HG02798 (cell line): ENCODE data around the gene ABRACL.
"Not testable (repeated sequence)": the region's sequence is repeated elsewhere in the genome, so short reads cannot be mapped to it uniquely, and the experiment has no call there.

Experiments used
- ATAC-seq: cut with Tn5 transposase; IDR thresholded peaks from one replicate; pipeline ENCODE4 v1.9.1; 2021; ENCODE audit warnings: mild to moderate bottlenecking; ENCODE audit not compliant: unreplicated experiment, poor library complexity

Gene ABRACL

GRCh38 chr6:139008117-139008516 lies 20.4 kb upstream of the ABRACL start:
- no peak for ATAC-seq

- ATAC-seq: no peak
Measured at GRCh38 chr6:139010674-139011073, 17.9 kb upstream of the ABRACL start.

- no peak for ATAC-seq
Measured at GRCh38 chr6:139011980-139012379, 16.6 kb upstream of the ABRACL start.

- no peak for ATAC-seq
Measured at GRCh38 chr6:139013185-139013800, 15.3 kb upstream of the ABRACL start.

GRCh38 chr6:139014945-139015344 lies 13.6 kb upstream of the ABRACL start:
- no peak for ATAC-seq

- ATAC-seq: peak; percentile 85
Measured at GRCh38 chr6:139016337-139017213, 12.0 kb upstream of the ABRACL start.

GRCh38 chr6:139017227-139017626 lies 11.3 kb upstream of the ABRACL start:
- ATAC-seq: no peak

- no peak for ATAC-seq
Measured at GRCh38 chr6:139019722-139020121, 8.8 kb upstream of the ABRACL start.

GRCh38 chr6:139020689-139021088 lies 7.9 kb upstream of the ABRACL start:
- no peak for ATAC-seq

GRCh38 chr6:139025416-139025815 lies 3.1 kb upstream of the ABRACL start:
- not testable (repeated sequence) for ATAC-seq

- no peak for ATAC-seq
Measured at GRCh38 chr6:139027620-139028182, 844 bp upstream of the ABRACL start.

- no peak for ATAC-seq
Measured at GRCh38 chr6:139028215-139028657, 309 bp upstream of the ABRACL start.

GRCh38 chr6:139029470-139030227 lies 1.1 kb downstream of the ABRACL start:
- peak; percentile 41 for ATAC-seq

GRCh38 chr6:139030228-139030963 lies 1.9 kb downstream of the ABRACL start:
- peak; percentile 51 for ATAC-seq

- ATAC-seq: no peak
Measured at GRCh38 chr6:139037490-139037889, 8.9 kb downstream of the ABRACL start.

GRCh38 chr6:139044250-139044649 lies 15.7 kb downstream of the ABRACL start:
- no peak for ATAC-seq

GRCh38 chr6:139047677-139048076 lies 19.1 kb downstream of the ABRACL start:
- no peak for ATAC-seq

GRCh38 chr6:139048912-139049311 lies 20.4 kb downstream of the ABRACL start:
- ATAC-seq: not testable (repeated sequence)

GRCh38 chr6:139050131-139050769 lies 21.7 kb downstream of the ABRACL start:
- ATAC-seq: not testable (repeated sequence)
